GM23338 (cell line): ENCODE data around the gene TBC1D12. TPM values are rescaled to one million over a fixed set of nuclear protein-coding genes. Genes with fewer than 3 reads are reported as not detected.

Experiments
- ATAC-seq: fragments of 200-7000 bp; cut with Tn5 transposase; 3 replicates; pipeline ENCODE4 v1.9.1; 2020
- DNase-seq: peaks from one replicate; pipeline ENCODE4 v3.0.0-alpha.2; 2015; ENCODE audit warnings: low spot score
- H2AFZ ChIP-seq: fragments of 200-600 bp; sonication (generic); 2 replicates; pipeline ENCODE4 v1.8.0; 2016; ENCODE audit warnings: antibody characterized with exemption, mild to moderate bottlenecking, moderate library complexity
- H3F3A ChIP-seq: fragments of 200-600 bp; sonication (generic); replicated peaks from 2 replicates; pipeline ENCODE4 v1.8.0; 2017; ENCODE audit warnings: antibody characterized with exemption, mixed run types, low read depth
- H3K27ac ChIP-seq: fragments of 200-600 bp; sonication (generic); 2 replicates; pipeline ENCODE4 v1.6.1; 2016; ENCODE audit warnings: low read depth
- H3K27me3 ChIP-seq: fragments of 200-600 bp; sonication (generic); 2 replicates; pipeline ENCODE4 v1.8.0; 2016; ENCODE audit warnings: mild to moderate bottlenecking, mixed run types, moderate library complexity; ENCODE audit not compliant: insufficient read depth
- H3K36me3 ChIP-seq: fragments of 200-600 bp; sonication (generic); 2 replicates; pipeline ENCODE4 v1.8.0; 2016; ENCODE audit warnings: mild to moderate bottlenecking; ENCODE audit not compliant: insufficient read depth
- H3K4me1 ChIP-seq: fragments of 200-600 bp; sonication (generic); 2 replicates; pipeline ENCODE4 v1.8.0; 2016; ENCODE audit warnings: mild to moderate bottlenecking, moderate library complexity; ENCODE audit not compliant: insufficient read depth
- H3K4me2 ChIP-seq: fragments of 200-600 bp; sonication (generic); 2 replicates; pipeline ENCODE4 v1.7.1; 2017; ENCODE audit warnings: mixed run types
- H3K4me3 ChIP-seq: fragments of 200-600 bp; sonication (generic); 2 replicates; pipeline ENCODE4 v1.6.1; 2016; ENCODE audit warnings: mixed run types
- H3K79me2 ChIP-seq: fragments of 200-600 bp; sonication (generic); replicated peaks from 2 replicates; pipeline ENCODE4 v1.8.0; 2017; ENCODE audit warnings: mild to moderate bottlenecking; ENCODE audit not compliant: insufficient read depth
- H3K9me2 ChIP-seq: fragments of 200-600 bp; sonication (generic); 2 replicates; pipeline ENCODE4 v1.8.0; 2017; ENCODE audit not compliant: insufficient read depth
- H4K20me1 ChIP-seq: fragments of 200-600 bp; sonication (generic); replicated peaks from 2 replicates; pipeline ENCODE4 v1.8.0; 2017; ENCODE audit warnings: mild to moderate bottlenecking; ENCODE audit not compliant: insufficient read depth
- H3K27ac Mint-ChIP-seq: 2 replicates; pipeline ENCODE4 v1.8.0; 2020; ENCODE audit warnings: inconsistent platforms, mild to moderate bottlenecking, moderate library complexity, mixed read lengths
- H3K27me3 Mint-ChIP-seq: 3 replicates; pipeline ENCODE4 v1.8.0; 2022; ENCODE audit warnings: low read depth, mild to moderate bottlenecking, moderate library complexity, mixed read lengths, inconsistent platforms; ENCODE audit not compliant: insufficient read depth, poor library complexity
- H3K36me3 Mint-ChIP-seq: 3 replicates; pipeline ENCODE4 v1.8.0; 2021; ENCODE audit warnings: low read depth, mild to moderate bottlenecking, inconsistent platforms, moderate library complexity, mixed read lengths
- H3K4me1 Mint-ChIP-seq: 3 replicates; pipeline ENCODE4 v1.8.0; 2020; ENCODE audit warnings: mild to moderate bottlenecking, inconsistent platforms, mixed read lengths
- H3K4me3 Mint-ChIP-seq: 3 replicates; pipeline ENCODE4 v1.8.0; 2021; ENCODE audit warnings: moderate library complexity, mild to moderate bottlenecking, inconsistent platforms, mixed read lengths
- H3K9me3 Mint-ChIP-seq: 3 replicates; pipeline ENCODE4 v1.8.0; 2020; ENCODE audit warnings: moderate library complexity, mild to moderate bottlenecking, inconsistent platforms, mixed read lengths
- CREB1 ChIP-seq: fragments of 250-450 bp; sonication (Bioruptor Pico); IDR thresholded peaks from 2 replicates; pipeline ENCODE4 v1.5.0; 2020; ENCODE audit warnings: low read depth, mild to moderate bottlenecking, moderate library complexity
- EZH2 ChIP-seq: fragments of 200-600 bp; sonication (generic); IDR thresholded peaks from one replicate; pipeline ENCODE4 v1.8.0; 2017; ENCODE audit warnings: antibody characterized with exemption, mild to moderate bottlenecking, low read depth; ENCODE audit not compliant: unreplicated experiment
- EZH2phosphoT487 ChIP-seq: fragments of 200-600 bp; sonication (generic); IDR thresholded peaks from one replicate; pipeline ENCODE4 v1.8.1; 2018; ENCODE audit warnings: antibody characterized with exemption; ENCODE audit not compliant: unreplicated experiment
- JUNB ChIP-seq: IDR thresholded peaks from one replicate; pipeline ENCODE4 v1.6.1; 2016; ENCODE audit warnings: antibody characterized with exemption; ENCODE audit not compliant: unreplicated experiment
- NANOG ChIP-seq: IDR thresholded peaks from 2 replicates; pipeline ENCODE4 v1.6.1; 2016; ENCODE audit warnings: antibody characterized with exemption, borderline replicate concordance
- POLR2AphosphoS5 ChIP-seq: IDR thresholded peaks from 2 replicates; pipeline ENCODE4 v1.6.1; 2016; ENCODE audit warnings: antibody characterized with exemption, low read depth
- STAT1 ChIP-seq: IDR thresholded peaks from one replicate; pipeline ENCODE4 v1.6.1; 2016; ENCODE audit warnings: antibody characterized with exemption; ENCODE audit not compliant: unreplicated experiment
- ZNF114 ChIP-seq: fragments of 250-450 bp; sonication (Bioruptor Pico); IDR thresholded peaks from 2 replicates; pipeline ENCODE4 v1.5.0; 2020; ENCODE audit warnings: mild to moderate bottlenecking, moderate library complexity
- ZNF331 ChIP-seq: fragments of 250-450 bp; sonication (Bioruptor Pico); IDR thresholded peaks from 2 replicates; pipeline ENCODE4 v1.5.0; 2020; ENCODE audit warnings: low read depth, mild to moderate bottlenecking, moderate library complexity
- polyA plus RNA-seq: library from polyadenylated mRNA; unstranded; fragments of >200 nt; fragmentation: Nextera tagmentation; extraction: Ambion mirVana; gene quantifications from 2 replicates; pipeline ENCODE4 v1.2.1, GENCODE V29; 2016
- total RNA-seq: library from RNA; depleted of rRNA; stranded (reverse); fragments of >200 nt; shearing (Covaris generic); gene quantifications from 2 replicates; pipeline ENCODE4 v1.2.3, GENCODE V29; 2014
- TF ChIP-seq, protein P1 (sequence below): fragments of 250-450 bp; sonication (Bioruptor Pico); IDR thresholded peaks from 2 replicates; pipeline ENCODE4 v1.5.0; 2020; ENCODE audit warnings: mild to moderate bottlenecking, moderate library complexity
- TF ChIP-seq, protein P2 (sequence below), 2 experiments: fragments of 200-600 bp in 1 of 2; sonication (generic) in 1 of 2; conservative IDR thresholded peaks; 2 replicates each; pipeline versions ENCODE4 v1.5.1 to v1.6.1; 2016 to 2017; ENCODE audit warnings: antibody characterized with exemption in 2 of 2, low read depth in 2 of 2, mild to moderate bottlenecking in 2 of 2, moderate library complexity in 1 of 2
- TF ChIP-seq, protein P3 (sequence below): IDR thresholded peaks from one replicate; pipeline ENCODE4 v1.6.1; 2018; ENCODE audit warnings: antibody characterized with exemption; ENCODE audit not compliant: unreplicated experiment
- TF ChIP-seq, protein P4 (sequence below): IDR thresholded peaks from 2 replicates; pipeline ENCODE4 v1.6.1; 2016; ENCODE audit warnings: antibody characterized with exemption

The TBC1D12 gene
- total and polyA plus RNA-seq, 2 experiments from 2014 or later = 2.3 to 3.6 TPM

DNA sequence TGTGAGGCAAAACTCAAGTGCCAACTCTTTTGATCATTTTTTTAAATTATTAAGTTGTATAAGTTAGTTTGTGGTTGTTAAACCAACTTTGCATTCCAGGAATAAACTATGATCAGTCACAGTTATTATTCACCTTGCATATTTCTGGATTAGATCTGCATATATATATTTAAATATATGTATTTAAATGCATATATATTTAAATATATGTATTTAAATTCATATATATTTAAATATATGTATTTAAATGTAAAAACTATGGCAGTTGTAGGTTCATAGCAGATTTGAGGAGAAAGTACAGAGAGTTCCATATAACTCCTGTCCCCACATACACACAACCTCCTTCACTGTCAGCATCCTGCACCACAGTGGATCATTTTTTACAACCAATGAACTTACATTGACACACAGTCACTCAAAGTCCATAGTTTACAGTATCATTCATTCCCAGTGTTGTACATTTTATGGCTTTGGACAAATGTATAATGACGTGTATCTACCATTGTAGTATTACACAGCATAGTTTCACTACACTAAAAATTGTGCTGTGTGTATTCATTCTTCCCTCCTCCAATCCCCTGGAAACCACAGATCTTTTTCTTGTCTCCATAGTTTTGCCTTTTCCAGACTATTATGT, 49.7 kb downstream of the TBC1D12 start:
- Mint-ChIP-seq H3K4me1 (no peaks in the 10 kb centered on the region), H3K4me3 (no peak overlapping the region), H3K36me3 (no peaks in the 10 kb centered on the region), H3K27me3 (no peaks in the 10 kb centered on the region), H3K9me3 (peaks cover 2% of the 10 kb centered on the region; the same call in 1 of the 3 replicates), H3K27ac (no peak overlapping the region)
- no peak overlapping the region for H2AFZ ChIP-seq
- ATAC-seq = no peak
- no peaks in the 10 kb centered on the region for H3K36me3 ChIP-seq
- no peaks in the 10 kb centered on the region for H3K4me1 ChIP-seq
- H3K9me2 ChIP-seq = no peaks in the 10 kb centered on the region; the same call in 1 of the 2 replicates
- TF ChIP-seq EZH2 (no peak), JUNB (no peak), STAT1 (no peak), ZNF331 (CRISPR knock-in tag) (no peak), ZNF114 (CRISPR knock-in tag) (no peak), CREB1 (CRISPR knock-in tag) (no peak), NANOG (no peak), EZH2phosphoT487 (no peak), POLR2AphosphoS5 (no peak)
- TF ChIP-seq, protein P1, sequence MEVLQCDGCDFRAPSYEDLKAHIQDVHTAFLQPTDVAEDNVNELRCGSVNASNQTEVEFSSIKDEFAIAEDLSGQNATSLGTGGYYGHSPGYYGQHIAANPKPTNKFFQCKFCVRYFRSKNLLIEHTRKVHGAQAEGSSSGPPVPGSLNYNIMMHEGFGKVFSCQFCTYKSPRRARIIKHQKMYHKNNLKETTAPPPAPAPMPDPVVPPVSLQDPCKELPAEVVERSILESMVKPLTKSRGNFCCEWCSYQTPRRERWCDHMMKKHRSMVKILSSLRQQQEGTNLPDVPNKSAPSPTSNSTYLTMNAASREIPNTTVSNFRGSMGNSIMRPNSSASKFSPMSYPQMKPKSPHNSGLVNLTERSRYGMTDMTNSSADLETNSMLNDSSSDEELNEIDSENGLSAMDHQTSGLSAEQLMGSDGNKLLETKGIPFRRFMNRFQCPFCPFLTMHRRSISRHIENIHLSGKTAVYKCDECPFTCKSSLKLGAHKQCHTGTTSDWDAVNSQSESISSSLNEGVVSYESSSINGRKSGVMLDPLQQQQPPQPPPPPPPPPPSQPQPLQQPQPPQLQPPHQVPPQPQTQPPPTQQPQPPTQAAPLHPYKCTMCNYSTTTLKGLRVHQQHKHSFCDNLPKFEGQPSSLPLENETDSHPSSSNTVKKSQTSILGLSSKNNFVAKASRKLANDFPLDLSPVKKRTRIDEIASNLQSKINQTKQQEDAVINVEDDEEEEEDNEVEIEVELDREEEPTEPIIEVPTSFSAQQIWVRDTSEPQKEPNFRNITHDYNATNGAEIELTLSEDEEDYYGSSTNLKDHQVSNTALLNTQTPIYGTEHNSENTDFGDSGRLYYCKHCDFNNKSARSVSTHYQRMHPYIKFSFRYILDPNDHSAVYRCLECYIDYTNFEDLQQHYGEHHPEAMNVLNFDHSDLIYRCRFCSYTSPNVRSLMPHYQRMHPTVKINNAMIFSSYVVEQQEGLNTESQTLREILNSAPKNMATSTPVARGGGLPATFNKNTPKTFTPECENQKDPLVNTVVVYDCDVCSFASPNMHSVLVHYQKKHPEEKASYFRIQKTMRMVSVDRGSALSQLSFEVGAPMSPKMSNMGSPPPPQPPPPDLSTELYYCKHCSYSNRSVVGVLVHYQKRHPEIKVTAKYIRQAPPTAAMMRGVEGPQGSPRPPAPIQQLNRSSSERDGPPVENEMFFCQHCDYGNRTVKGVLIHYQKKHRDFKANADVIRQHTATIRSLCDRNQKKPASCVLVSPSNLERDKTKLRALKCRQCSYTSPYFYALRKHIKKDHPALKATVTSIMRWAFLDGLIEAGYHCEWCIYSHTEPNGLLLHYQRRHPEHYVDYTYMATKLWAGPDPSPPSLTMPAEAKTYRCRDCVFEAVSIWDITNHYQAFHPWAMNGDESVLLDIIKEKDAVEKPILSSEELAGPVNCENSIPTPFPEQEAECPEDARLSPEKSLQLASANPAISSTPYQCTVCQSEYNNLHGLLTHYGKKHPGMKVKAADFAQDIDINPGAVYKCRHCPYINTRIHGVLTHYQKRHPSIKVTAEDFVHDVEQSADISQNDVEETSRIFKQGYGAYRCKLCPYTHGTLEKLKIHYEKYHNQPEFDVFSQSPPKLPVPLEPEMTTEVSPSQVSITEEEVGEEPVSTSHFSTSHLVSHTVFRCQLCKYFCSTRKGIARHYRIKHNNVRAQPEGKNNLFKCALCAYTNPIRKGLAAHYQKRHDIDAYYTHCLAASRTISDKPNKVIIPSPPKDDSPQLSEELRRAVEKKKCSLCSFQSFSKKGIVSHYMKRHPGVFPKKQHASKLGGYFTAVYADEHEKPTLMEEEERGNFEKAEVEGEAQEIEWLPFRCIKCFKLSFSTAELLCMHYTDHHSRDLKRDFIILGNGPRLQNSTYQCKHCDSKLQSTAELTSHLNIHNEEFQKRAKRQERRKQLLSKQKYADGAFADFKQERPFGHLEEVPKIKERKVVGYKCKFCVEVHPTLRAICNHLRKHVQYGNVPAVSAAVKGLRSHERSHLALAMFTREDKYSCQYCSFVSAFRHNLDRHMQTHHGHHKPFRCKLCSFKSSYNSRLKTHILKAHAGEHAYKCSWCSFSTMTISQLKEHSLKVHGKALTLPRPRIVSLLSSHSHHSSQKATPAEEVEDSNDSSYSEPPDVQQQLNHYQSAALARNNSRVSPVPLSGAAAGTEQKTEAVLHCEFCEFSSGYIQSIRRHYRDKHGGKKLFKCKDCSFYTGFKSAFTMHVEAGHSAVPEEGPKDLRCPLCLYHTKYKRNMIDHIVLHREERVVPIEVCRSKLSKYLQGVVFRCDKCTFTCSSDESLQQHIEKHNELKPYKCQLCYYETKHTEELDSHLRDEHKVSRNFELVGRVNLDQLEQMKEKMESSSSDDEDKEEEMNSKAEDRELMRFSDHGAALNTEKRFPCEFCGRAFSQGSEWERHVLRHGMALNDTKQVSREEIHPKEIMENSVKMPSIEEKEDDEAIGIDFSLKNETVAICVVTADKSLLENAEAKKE (CRISPR knock-in tag) = no peak
- TF ChIP-seq, protein P2, sequence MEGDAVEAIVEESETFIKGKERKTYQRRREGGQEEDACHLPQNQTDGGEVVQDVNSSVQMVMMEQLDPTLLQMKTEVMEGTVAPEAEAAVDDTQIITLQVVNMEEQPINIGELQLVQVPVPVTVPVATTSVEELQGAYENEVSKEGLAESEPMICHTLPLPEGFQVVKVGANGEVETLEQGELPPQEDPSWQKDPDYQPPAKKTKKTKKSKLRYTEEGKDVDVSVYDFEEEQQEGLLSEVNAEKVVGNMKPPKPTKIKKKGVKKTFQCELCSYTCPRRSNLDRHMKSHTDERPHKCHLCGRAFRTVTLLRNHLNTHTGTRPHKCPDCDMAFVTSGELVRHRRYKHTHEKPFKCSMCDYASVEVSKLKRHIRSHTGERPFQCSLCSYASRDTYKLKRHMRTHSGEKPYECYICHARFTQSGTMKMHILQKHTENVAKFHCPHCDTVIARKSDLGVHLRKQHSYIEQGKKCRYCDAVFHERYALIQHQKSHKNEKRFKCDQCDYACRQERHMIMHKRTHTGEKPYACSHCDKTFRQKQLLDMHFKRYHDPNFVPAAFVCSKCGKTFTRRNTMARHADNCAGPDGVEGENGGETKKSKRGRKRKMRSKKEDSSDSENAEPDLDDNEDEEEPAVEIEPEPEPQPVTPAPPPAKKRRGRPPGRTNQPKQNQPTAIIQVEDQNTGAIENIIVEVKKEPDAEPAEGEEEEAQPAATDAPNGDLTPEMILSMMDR (conservative IDR thresholded peaks at IDR 0.05; ENCODE audit: low read depth in 2 of 2) = no peak
- TF ChIP-seq, protein P3, sequence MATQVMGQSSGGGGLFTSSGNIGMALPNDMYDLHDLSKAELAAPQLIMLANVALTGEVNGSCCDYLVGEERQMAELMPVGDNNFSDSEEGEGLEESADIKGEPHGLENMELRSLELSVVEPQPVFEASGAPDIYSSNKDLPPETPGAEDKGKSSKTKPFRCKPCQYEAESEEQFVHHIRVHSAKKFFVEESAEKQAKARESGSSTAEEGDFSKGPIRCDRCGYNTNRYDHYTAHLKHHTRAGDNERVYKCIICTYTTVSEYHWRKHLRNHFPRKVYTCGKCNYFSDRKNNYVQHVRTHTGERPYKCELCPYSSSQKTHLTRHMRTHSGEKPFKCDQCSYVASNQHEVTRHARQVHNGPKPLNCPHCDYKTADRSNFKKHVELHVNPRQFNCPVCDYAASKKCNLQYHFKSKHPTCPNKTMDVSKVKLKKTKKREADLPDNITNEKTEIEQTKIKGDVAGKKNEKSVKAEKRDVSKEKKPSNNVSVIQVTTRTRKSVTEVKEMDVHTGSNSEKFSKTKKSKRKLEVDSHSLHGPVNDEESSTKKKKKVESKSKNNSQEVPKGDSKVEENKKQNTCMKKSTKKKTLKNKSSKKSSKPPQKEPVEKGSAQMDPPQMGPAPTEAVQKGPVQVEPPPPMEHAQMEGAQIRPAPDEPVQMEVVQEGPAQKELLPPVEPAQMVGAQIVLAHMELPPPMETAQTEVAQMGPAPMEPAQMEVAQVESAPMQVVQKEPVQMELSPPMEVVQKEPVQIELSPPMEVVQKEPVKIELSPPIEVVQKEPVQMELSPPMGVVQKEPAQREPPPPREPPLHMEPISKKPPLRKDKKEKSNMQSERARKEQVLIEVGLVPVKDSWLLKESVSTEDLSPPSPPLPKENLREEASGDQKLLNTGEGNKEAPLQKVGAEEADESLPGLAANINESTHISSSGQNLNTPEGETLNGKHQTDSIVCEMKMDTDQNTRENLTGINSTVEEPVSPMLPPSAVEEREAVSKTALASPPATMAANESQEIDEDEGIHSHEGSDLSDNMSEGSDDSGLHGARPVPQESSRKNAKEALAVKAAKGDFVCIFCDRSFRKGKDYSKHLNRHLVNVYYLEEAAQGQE = no peak
- TF ChIP-seq, protein P4, sequence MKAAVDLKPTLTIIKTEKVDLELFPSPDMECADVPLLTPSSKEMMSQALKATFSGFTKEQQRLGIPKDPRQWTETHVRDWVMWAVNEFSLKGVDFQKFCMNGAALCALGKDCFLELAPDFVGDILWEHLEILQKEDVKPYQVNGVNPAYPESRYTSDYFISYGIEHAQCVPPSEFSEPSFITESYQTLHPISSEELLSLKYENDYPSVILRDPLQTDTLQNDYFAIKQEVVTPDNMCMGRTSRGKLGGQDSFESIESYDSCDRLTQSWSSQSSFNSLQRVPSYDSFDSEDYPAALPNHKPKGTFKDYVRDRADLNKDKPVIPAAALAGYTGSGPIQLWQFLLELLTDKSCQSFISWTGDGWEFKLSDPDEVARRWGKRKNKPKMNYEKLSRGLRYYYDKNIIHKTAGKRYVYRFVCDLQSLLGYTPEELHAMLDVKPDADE = no peak
- H3K27ac ChIP-seq = no peak overlapping the region
- no peaks in the 10 kb centered on the region for H3K79me2 ChIP-seq
- no peaks in the 10 kb centered on the region for H3F3A ChIP-seq
- no peaks in the 10 kb centered on the region for H3K27me3 ChIP-seq
- no peaks in the 10 kb centered on the region for H4K20me1 ChIP-seq
- no peak overlapping the region for H3K4me2 ChIP-seq
- no peak for DNase-seq
- no peak overlapping the region for H3K4me3 ChIP-seq
